H9 (cell line): ENCODE measurements around the gene MYOZ3. TPM values are rescaled to one million over a fixed set of nuclear protein-coding genes. Genes with fewer than 3 reads are reported as not detected.

ENCODE experiments used
- DNase-seq: peaks from one replicate; pipeline ENCODE4 v3.0.0-alpha.2; 2017
- H2AFZ ChIP-seq: one replicate; pipeline ENCODE4 v1.6.1; 2013; ENCODE audit warnings: mild to moderate bottlenecking, low read length, control low read depth, moderate library complexity
- H2AK5ac ChIP-seq: 2 replicates; pipeline ENCODE4 v1.6.1; 2013; ENCODE audit warnings: low read length, control low read depth, mixed read lengths; ENCODE audit not compliant: insufficient read length
- H2BK120ac ChIP-seq: one replicate; pipeline ENCODE4 v1.6.1; 2013; ENCODE audit warnings: low read depth, mild to moderate bottlenecking, low read length, control low read depth, inconsistent platforms; ENCODE audit not compliant: poor library complexity, severe bottlenecking
- H2BK12ac ChIP-seq: 2 replicates; pipeline ENCODE4 v1.6.1; 2013; ENCODE audit warnings: low read length, control low read depth, mixed read lengths, low read depth; ENCODE audit not compliant: insufficient read length
- H2BK15ac ChIP-seq: 2 replicates; pipeline ENCODE4 v1.6.1; 2013; ENCODE audit warnings: low read depth, low read length, control low read depth
- H2BK20ac ChIP-seq: one replicate; pipeline ENCODE4 v1.6.1; 2013; ENCODE audit warnings: low read depth, mild to moderate bottlenecking, low read length, control low read depth, inconsistent platforms; ENCODE audit not compliant: poor library complexity, severe bottlenecking
- H2BK5ac ChIP-seq: 2 replicates; pipeline ENCODE4 v1.6.1; 2013; ENCODE audit warnings: low read length, control low read depth, mixed read lengths; ENCODE audit not compliant: insufficient read length
- H3K14ac ChIP-seq: 2 replicates; pipeline ENCODE4 v1.6.1; 2013; ENCODE audit warnings: low read length, control low read depth; ENCODE audit not compliant: insufficient read depth
- H3K18ac ChIP-seq: 2 replicates; pipeline ENCODE4 v1.6.1; 2013; ENCODE audit warnings: low read depth, mild to moderate bottlenecking, mixed read lengths, low read length, control low read depth; ENCODE audit not compliant: insufficient read length
- H3K23ac ChIP-seq: 2 replicates; pipeline ENCODE4 v1.6.1; 2013; ENCODE audit warnings: low read length, control low read depth, mixed read lengths, low read depth; ENCODE audit not compliant: insufficient read length
- H3K23me2 ChIP-seq: 2 replicates; pipeline ENCODE4 v1.6.1; 2013; ENCODE audit warnings: low read depth, mild to moderate bottlenecking, mixed read lengths, low read length, control low read depth; ENCODE audit not compliant: insufficient read length, poor library complexity, severe bottlenecking
- H3K27ac ChIP-seq: 2 replicates; pipeline ENCODE4 v1.5.1; 2013; ENCODE audit warnings: low read length, control low read depth, mixed read lengths, low read depth; ENCODE audit not compliant: insufficient read length
- H3K27me3 ChIP-seq: 2 replicates; pipeline ENCODE4 v1.6.1; 2013; ENCODE audit warnings: low read length, control low read depth, inconsistent platforms; ENCODE audit not compliant: insufficient read depth
- H3K4ac ChIP-seq: 2 replicates; pipeline ENCODE4 v1.6.1; 2013; ENCODE audit warnings: low read depth, mild to moderate bottlenecking, control low read depth, inconsistent platforms, low read length, moderate library complexity
- H3K4me1 ChIP-seq: 2 replicates; pipeline ENCODE4 v1.6.1; 2013; ENCODE audit warnings: low read length, control low read depth, inconsistent platforms; ENCODE audit not compliant: insufficient read depth
- H3K4me2 ChIP-seq: 2 replicates; pipeline ENCODE4 v1.6.1; 2013; ENCODE audit warnings: low read length, control low read depth, mixed read lengths; ENCODE audit not compliant: insufficient read length, insufficient read depth
- H3K56ac ChIP-seq: 2 replicates; pipeline ENCODE4 v1.6.1; 2013; ENCODE audit warnings: low read depth, mild to moderate bottlenecking, mixed read lengths, low read length, control low read depth; ENCODE audit not compliant: insufficient read length
- H3K79me1 ChIP-seq: 2 replicates; pipeline ENCODE4 v1.6.1; 2013; ENCODE audit warnings: low read depth, mild to moderate bottlenecking, moderate library complexity, low read length, control low read depth, inconsistent platforms; ENCODE audit not compliant: insufficient read depth, poor library complexity, severe bottlenecking
- H3K79me2 ChIP-seq: 2 replicates; pipeline ENCODE4 v1.6.1; 2013; ENCODE audit warnings: low read length, control low read depth, inconsistent platforms; ENCODE audit not compliant: insufficient read depth
- H3K9ac ChIP-seq: 2 replicates; pipeline ENCODE4 v1.6.1; 2013; ENCODE audit warnings: low read length, control low read depth, mixed read lengths; ENCODE audit not compliant: insufficient read length; ENCODE audit errors: extremely low read depth
- H3K9me3 ChIP-seq: one replicate; pipeline ENCODE4 v1.6.1; 2013; ENCODE audit warnings: low read depth, low read length, inconsistent platforms; ENCODE audit not compliant: control insufficient read depth
- H3T11ph ChIP-seq: one replicate; pipeline ENCODE4 v1.6.1; 2013; ENCODE audit warnings: mild to moderate bottlenecking, low read length, control low read depth, inconsistent platforms
- H4K20me1 ChIP-seq: one replicate; pipeline ENCODE4 v1.6.1; 2013; ENCODE audit not compliant: control insufficient read depth, insufficient read length, insufficient read depth
- H4K5ac ChIP-seq: 2 replicates; pipeline ENCODE4 v1.6.1; 2013; ENCODE audit warnings: low read depth, mild to moderate bottlenecking, mixed read lengths, low read length, control low read depth; ENCODE audit not compliant: insufficient read length
- H4K8ac ChIP-seq: replicated peaks from 2 replicates; pipeline ENCODE4 v1.6.1; 2013; ENCODE audit warnings: low read length, control low read depth, mixed read lengths, low read depth; ENCODE audit not compliant: insufficient read length
- H4K91ac ChIP-seq: 2 replicates; pipeline ENCODE4 v1.6.1; 2013; ENCODE audit warnings: low read depth, mild to moderate bottlenecking, moderate library complexity, mixed read lengths, low read length, control low read depth; ENCODE audit not compliant: insufficient read length
- H3K27ac Mint-ChIP-seq, 3 experiments: 2 replicates in 2 of 3; 3 replicates in 1 of 3; pipeline ENCODE4 v1.8.0; 2020 to 2021; ENCODE audit warnings: mixed read lengths in 3 of 3, mild to moderate bottlenecking in 1 of 3, moderate library complexity in 1 of 3
- H3K27me3 Mint-ChIP-seq: 2 replicates; pipeline ENCODE4 v1.8.0; 2021; ENCODE audit warnings: low read depth, mild to moderate bottlenecking, moderate library complexity, mixed read lengths
- H3K36me3 Mint-ChIP-seq, 3 experiments: 2 replicates in 2 of 3; 3 replicates in 1 of 3; pipeline ENCODE4 v1.8.0; 2020 to 2021; ENCODE audit warnings: low read depth in 3 of 3, mixed read lengths in 3 of 3; ENCODE audit not compliant: insufficient read depth in 1 of 3
- H3K4me1 Mint-ChIP-seq, 2 experiments: 2 replicates each; pipeline ENCODE4 v1.8.0; 2020; ENCODE audit warnings: mixed read lengths in 2 of 2
- H3K4me3 Mint-ChIP-seq, 2 experiments: 2 replicates in 1 of 2; 3 replicates in 1 of 2; pipeline ENCODE4 v1.8.0; 2020 to 2021; ENCODE audit warnings: mild to moderate bottlenecking in 2 of 2, mixed read lengths in 2 of 2, moderate library complexity in 1 of 2
- H3K9me3 Mint-ChIP-seq, 2 experiments: 2 replicates in 1 of 2; 3 replicates in 1 of 2; pipeline ENCODE4 v1.8.0; 2020; ENCODE audit warnings: mild to moderate bottlenecking in 2 of 2, mixed read lengths in 2 of 2, moderate library complexity in 1 of 2
- CTCF ChIP-seq: fragments of 200-600 bp; sonication (generic); conservative IDR thresholded peaks from 3 replicates; pipeline ENCODE4 v1.8.0; 2021; ENCODE audit warnings: antibody characterized with exemption, mild to moderate bottlenecking
- WGBS: extraction: QIAGEN DNeasy Blood & Tissue Kit; methylation state at CpG from one replicate; pipeline ENCODE4 v1.1.7; 2013; ENCODE audit warnings: missing lambda C conversion rate, low lambda C conversion rate, mixed read lengths; ENCODE audit not compliant: insufficient read length; ENCODE audit errors: extremely low coverage; 5-methylcytosine and 5-hydroxymethylcytosine counted together
- total RNA-seq: library from RNA; stranded (reverse); gene quantifications from 2 replicates; pipeline ENCODE4 v1.2.1, GENCODE V29; 2021

The MYOZ3 gene
- total RNA-seq, 1 experiment from 2014 or later, result 18.1 TPM

GRCh38 chr5:150621301-150621700, 39.8 kb upstream of the MYOZ3 start:
- H3K4me1 ChIP-seq, result no peaks in the 10 kb centered on the region

More at GRCh38 chr5:150621301-150621700, 39.8 kb upstream of the MYOZ3 start:
- peaks cover 4% of the 10 kb centered on the region for H3K23me2 ChIP-seq
- H4K20me1 ChIP-seq, result no peaks in the 10 kb centered on the region
- no peak for TF ChIP-seq CTCF
- no peak for DNase-seq
- H3K36me3 Mint-ChIP-seq, result no peaks in the 10 kb centered on the region
- H3K9ac ChIP-seq, result no peak overlapping the region
- H3K4me3 Mint-ChIP-seq, result no peak overlapping the region
- H3K27me3 Mint-ChIP-seq, result peaks cover 30% of the 10 kb centered on the region
- H4K5ac ChIP-seq, result no peak overlapping the region
- no peaks in the 10 kb centered on the region for H3K9me3 Mint-ChIP-seq
- H3K56ac ChIP-seq, result no peak overlapping the region
- H2AFZ ChIP-seq, result no peak overlapping the region
- no peak overlapping the region for H3K4ac ChIP-seq
- H3K14ac ChIP-seq, result no peak overlapping the region
- WGBS, result no CpG with 5 or more reads among the region's 5 CpGs
- H3K23ac ChIP-seq, result no peak overlapping the region
- no peak overlapping the region for H3K27ac ChIP-seq
- no peaks in the 10 kb centered on the region for H3K79me2 ChIP-seq
- H2BK120ac ChIP-seq, result no peak overlapping the region
- no peaks in the 10 kb centered on the region for H3K79me1 ChIP-seq
- H3K27ac Mint-ChIP-seq, result no peak overlapping the region
- H3K27me3 ChIP-seq, result no peaks in the 10 kb centered on the region; the same call in 1 of the 2 replicates
- H3T11ph ChIP-seq, result no peak overlapping the region
- no peak overlapping the region for H4K91ac ChIP-seq
- no peak overlapping the region for H4K8ac ChIP-seq
- H2AK5ac ChIP-seq, result no peak overlapping the region
- H2BK5ac ChIP-seq, result no peak overlapping the region
- no peak overlapping the region for H2BK12ac ChIP-seq
- H3K4me2 ChIP-seq, result no peak overlapping the region
- no peaks in the 10 kb centered on the region for H3K9me3 ChIP-seq
- H2BK20ac ChIP-seq, result no peak overlapping the region
- H3K18ac ChIP-seq, result no peak overlapping the region
- H3K4me1 Mint-ChIP-seq, result peaks cover 40 to 46% of the 10 kb centered on the region in 2 experiments
- H2BK15ac ChIP-seq, result no peak overlapping the region
